HG02642 (cell line): ENCODE data around the gene BLOC1S5.
A peak's percentile ranks its signal among the peaks of the same experiment; 100 is the strongest.

Experiments
- ATAC-seq: cut with Tn5 transposase; IDR thresholded peaks from one replicate; pipeline ENCODE4 v1.9.1; 2021; ENCODE audit warnings: mild to moderate bottlenecking; ENCODE audit not compliant: unreplicated experiment, poor library complexity

The BLOC1S5 gene

GRCh38 chr6:8082954-8083858, 19.0 kb upstream of the BLOC1S5 start:
- no peak for ATAC-seq

GRCh38 chr6:8082572-8082953, 18.4 kb upstream of the BLOC1S5 start:
- ATAC-seq, result no peak

- ATAC-seq, result no peak
Observed at GRCh38 chr6:8080362-8081151, 16.4 kb upstream of the BLOC1S5 start.

GRCh38 chr6:8079126-8079525, 14.9 kb upstream of the BLOC1S5 start:
- no peak for ATAC-seq

- ATAC-seq, result no peak
Observed at GRCh38 chr6:8077991-8078390, 13.8 kb upstream of the BLOC1S5 start.

- no peak for ATAC-seq
Observed at GRCh38 chr6:8075704-8076103, 11.5 kb upstream of the BLOC1S5 start.

- no peak for ATAC-seq
Observed at GRCh38 chr6:8075185-8075584, 11.0 kb upstream of the BLOC1S5 start.

- ATAC-seq, result no peak
Observed at GRCh38 chr6:8074213-8074612, 10.0 kb upstream of the BLOC1S5 start.

- ATAC-seq, result no peak
Observed at GRCh38 chr6:8073758-8074157, 9.6 kb upstream of the BLOC1S5 start.

GRCh38 chr6:8070718-8071117, 6.5 kb upstream of the BLOC1S5 start:
- ATAC-seq, result no peak

- ATAC-seq, result no peak
Observed at GRCh38 chr6:8069631-8070284, 5.6 kb upstream of the BLOC1S5 start.

GRCh38 chr6:8069151-8069550, 5.0 kb upstream of the BLOC1S5 start:
- ATAC-seq, result no peak

GRCh38 chr6:8066108-8066507, 1.9 kb upstream of the BLOC1S5 start:
- ATAC-seq, result no peak

- peak; percentile 60 for ATAC-seq
Observed at GRCh38 chr6:8065519-8065911, 1.3 kb upstream of the BLOC1S5 start.

- peak; percentile 2 for ATAC-seq
Observed at GRCh38 chr6:8064638-8065518, 689 bp upstream of the BLOC1S5 start.

- ATAC-seq, result no peak
Observed at GRCh38 chr6:8061736-8062135, 2.5 kb downstream of the BLOC1S5 start.

- no peak for ATAC-seq
Observed at GRCh38 chr6:8060346-8060745, 3.8 kb downstream of the BLOC1S5 start.

GRCh38 chr6:8059129-8059528, 5.1 kb downstream of the BLOC1S5 start:
- ATAC-seq, result no peak

GRCh38 chr6:8057793-8058192, 6.4 kb downstream of the BLOC1S5 start:
- ATAC-seq, result no peak

GRCh38 chr6:8057263-8057662, 6.9 kb downstream of the BLOC1S5 start:
- no peak for ATAC-seq
